Measurements from ENCODE around the gene IQCB1.

Gene IQCB1

DNA sequence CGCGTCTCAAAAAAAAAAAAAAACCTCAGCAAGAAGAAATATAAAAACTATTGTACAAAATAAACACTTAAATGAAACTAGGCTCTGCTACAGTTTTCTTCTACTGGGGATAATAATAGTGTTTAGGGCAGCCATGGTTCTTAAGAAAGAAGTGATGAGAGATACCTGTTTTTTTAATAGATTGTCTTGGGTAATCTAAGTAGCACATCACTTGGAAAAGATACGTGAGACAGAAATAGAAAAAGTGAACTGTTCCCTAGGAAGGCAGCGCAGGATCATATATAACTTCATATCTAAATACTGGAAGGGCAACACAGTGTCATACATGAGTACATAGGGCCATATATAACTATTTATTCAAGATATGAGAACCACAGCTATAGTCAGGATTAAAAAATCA lies 97.2 kb downstream of the IQCB1 start:
- H3K4me3 ChIP-seq (ENCODE audit: control insufficient read depth, low read depth, low read length), result no peak overlapping the region
- TF ChIP-seq, protein P1, sequence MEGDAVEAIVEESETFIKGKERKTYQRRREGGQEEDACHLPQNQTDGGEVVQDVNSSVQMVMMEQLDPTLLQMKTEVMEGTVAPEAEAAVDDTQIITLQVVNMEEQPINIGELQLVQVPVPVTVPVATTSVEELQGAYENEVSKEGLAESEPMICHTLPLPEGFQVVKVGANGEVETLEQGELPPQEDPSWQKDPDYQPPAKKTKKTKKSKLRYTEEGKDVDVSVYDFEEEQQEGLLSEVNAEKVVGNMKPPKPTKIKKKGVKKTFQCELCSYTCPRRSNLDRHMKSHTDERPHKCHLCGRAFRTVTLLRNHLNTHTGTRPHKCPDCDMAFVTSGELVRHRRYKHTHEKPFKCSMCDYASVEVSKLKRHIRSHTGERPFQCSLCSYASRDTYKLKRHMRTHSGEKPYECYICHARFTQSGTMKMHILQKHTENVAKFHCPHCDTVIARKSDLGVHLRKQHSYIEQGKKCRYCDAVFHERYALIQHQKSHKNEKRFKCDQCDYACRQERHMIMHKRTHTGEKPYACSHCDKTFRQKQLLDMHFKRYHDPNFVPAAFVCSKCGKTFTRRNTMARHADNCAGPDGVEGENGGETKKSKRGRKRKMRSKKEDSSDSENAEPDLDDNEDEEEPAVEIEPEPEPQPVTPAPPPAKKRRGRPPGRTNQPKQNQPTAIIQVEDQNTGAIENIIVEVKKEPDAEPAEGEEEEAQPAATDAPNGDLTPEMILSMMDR (IDR thresholded peaks at IDR 0.05; ENCODE audit: control insufficient read depth, insufficient read depth, low read depth, low read length, missing control alignments), result no peak
- no peak for DNase-seq (ENCODE audit: low read depth)

DNA sequence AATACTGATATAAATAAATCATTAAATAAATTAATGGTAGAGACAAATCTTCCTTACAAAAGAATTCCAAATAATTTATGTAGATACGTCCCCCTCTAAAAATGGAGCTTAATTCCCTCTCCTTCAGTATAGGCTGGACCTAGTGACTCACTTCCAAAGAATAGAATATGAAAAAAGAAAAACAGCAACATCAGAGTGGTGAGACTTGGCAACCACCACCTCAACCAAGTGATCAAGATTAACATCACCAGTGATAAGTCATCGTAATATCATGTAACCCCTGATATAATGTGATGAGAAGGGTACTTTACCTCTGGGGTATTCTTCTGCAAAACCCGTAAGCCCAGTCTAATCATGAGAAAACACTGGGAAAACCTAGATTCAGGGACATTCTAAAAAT lies 98.7 kb downstream of the IQCB1 start:
- DNase-seq (ENCODE audit: low read depth), result no peak

DNA sequence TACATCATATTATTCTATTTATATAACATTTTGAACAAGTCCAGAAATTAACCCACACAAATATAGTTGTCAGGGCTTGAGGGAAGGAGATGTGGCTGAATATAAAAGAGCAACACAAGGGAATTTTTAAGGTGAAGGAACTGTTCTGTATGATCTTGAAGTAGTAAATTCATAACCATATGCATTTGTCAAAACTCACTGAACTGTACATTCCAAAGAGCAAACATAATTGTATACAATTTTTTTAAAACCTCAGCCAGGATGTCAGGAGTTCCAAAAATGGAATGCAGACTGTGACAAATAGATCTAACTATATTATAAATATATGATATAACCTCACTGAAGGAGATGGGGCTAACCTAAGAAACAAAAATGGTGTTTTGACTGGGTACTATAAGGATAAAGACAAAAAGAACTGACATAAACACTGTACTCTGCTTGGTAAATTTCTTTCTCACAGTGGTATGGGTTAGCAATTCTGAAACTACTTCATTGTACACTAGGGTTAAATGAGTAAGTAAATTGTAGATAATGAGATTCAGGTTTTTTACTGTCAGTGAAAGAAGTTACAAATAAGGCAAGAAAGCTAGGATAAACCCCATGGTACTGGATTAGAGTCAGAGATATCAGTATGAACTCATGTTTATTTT lies 99.7 kb downstream of the IQCB1 start:
- H3K4me3 ChIP-seq (ENCODE audit: control insufficient read depth, low read depth, low read length), result no peak overlapping the region
- DNase-seq (ENCODE audit: low read depth), result no peak
- TF ChIP-seq, protein P1 (IDR thresholded peaks at IDR 0.05; ENCODE audit: control insufficient read depth, insufficient read depth, low read depth, low read length, missing control alignments), result no peak

More for the DNA sequence above, 98.7 kb downstream of the IQCB1 start:
- TF ChIP-seq, protein P1 (IDR thresholded peaks at IDR 0.05; ENCODE audit: control insufficient read depth, insufficient read depth, low read depth, low read length, missing control alignments), result no peak
- H3K4me3 ChIP-seq (ENCODE audit: control insufficient read depth, low read depth, low read length), result no peak overlapping the region

DNA sequence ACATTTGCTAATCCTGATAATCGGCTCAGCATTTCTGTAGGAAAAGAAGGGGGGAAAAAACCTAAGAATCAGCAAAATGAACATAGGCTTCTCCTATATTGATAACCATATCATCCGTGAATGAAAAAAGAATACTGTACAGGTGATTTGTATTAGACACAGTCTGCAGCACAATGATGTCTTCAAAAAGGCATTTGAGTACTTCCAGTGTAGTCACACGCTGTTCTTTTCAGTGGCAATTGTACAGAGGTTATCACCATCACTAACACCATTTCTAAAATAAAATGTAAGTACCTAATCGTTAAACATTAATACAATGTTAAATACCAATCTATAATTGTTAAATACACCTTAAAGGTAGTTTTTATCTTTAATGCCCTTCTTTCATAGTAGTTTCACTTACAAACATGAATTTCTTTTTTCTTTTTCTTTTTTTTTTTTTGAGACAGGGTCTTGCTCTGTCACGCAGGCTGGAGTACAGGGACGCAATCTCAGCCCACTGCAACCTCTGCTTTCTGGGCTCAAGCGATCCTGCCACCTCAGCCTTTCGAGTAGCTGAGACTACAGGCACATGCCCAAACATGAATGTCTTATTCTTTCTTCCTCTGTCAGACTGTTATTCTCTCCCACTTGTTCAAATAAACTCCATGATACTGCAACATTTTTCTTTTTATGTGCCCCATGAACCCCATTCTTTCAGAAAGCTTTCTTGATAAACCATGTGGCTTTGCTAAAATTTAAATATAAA lies 103.7 kb downstream of the IQCB1 start:
- DNase-seq (ENCODE audit: low read depth), result no peak
- TF ChIP-seq, protein P1 (IDR thresholded peaks at IDR 0.05; ENCODE audit: control insufficient read depth, insufficient read depth, low read depth, low read length, missing control alignments), result no peak
- no peak overlapping the region for H3K4me3 ChIP-seq (ENCODE audit: control insufficient read depth, low read depth, low read length)

DNA sequence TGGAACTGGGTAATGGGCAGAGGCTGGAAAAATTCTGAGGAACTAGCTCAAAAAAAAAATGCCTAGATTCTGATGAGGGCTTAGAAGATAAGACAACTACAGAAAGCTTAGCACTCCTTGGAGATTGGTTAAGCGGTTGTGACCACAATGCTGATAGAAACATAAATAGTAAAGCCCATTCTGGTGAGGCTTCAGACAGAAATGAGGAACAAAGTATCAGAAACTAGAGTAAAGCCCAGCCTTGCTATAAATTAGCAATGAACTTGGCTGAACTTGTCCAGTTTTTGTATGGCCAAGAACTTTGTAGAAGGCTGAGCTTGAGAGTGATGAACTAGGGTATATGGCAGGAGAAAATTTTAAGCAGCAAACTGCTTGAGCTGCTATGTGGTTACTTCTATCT lies 110.7 kb downstream of the IQCB1 start:
- no peak for DNase-seq (ENCODE audit: low read depth)
- TF ChIP-seq, protein P1 (IDR thresholded peaks at IDR 0.05; ENCODE audit: control insufficient read depth, insufficient read depth, low read depth, low read length, missing control alignments), result no peak
- no peak overlapping the region for H3K4me3 ChIP-seq (ENCODE audit: control insufficient read depth, low read depth, low read length)

DNA sequence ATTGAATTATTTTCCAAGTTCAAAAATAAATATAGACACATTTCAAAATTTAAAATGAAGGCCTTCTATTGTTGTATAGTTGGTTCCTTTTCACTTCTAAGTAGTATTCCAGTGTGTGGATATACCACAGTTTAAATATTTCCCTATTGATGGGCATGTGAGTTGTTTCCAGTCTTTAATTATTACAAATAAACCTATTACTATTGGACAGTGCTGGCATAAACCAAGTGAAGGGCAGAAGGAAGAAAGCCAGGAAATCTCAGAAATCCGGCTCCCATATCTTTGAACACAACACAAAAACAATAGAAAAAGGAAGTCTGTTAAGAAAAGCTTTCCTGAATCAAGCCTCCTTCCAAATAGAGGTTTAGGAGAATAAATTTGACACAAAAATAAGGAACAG lies 111.4 kb downstream of the IQCB1 start:
- no peak overlapping the region for H3K4me3 ChIP-seq (ENCODE audit: control insufficient read depth, low read depth, low read length)
- TF ChIP-seq, protein P1 (IDR thresholded peaks at IDR 0.05; ENCODE audit: control insufficient read depth, insufficient read depth, low read depth, low read length, missing control alignments), result no peak
- DNase-seq (ENCODE audit: low read depth), result no peak
